Stimulated activated CD8-positive, alpha-beta memory T cell treated with anti-CD3 and anti-CD28 coated beads, Interleukin-4, amount 100 ng/mL, for 4 hours (primary cell): ENCODE data around the gene TIFAB.

Experiments used
- DNase-seq, 2 donors: peaks; one replicate each; pipeline ENCODE4 v3.0.0-alpha.2; 2020; ENCODE audit warnings: low read depth in 2 of 2, low spot score in 1 of 2

TIFAB gene

DNA sequence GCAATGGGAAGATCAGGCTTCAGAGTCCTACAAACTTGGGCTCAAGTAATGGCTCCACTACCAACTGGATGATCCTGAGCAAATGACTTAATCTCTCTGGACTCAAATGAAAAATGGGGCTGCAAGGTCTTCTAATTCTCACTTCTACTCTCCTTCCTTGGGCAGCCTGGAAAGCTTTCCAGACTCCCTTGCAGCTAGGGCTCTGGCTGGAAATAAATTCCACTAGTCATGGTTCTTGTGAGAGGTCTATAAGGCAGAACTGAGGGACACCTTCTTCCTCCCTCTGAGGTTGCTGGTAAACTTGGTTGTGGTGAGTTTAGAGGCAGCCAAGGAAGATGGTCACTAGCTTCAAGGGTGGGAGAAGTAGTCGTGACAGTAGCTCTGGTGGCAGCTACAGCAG is 23.6 kb downstream of the TIFAB start:
- DNase-seq: no peak

GRCh38 chr5:135426102-135427082 is 25.8 kb downstream of the TIFAB start:
- no peak for DNase-seq

GRCh38 chr5:135425641-135426040 is 26.5 kb downstream of the TIFAB start:
- no peak for DNase-seq

- DNase-seq: no peak
Observed at GRCh38 chr5:135423846-135424168, 28.3 kb downstream of the TIFAB start.

DNA sequence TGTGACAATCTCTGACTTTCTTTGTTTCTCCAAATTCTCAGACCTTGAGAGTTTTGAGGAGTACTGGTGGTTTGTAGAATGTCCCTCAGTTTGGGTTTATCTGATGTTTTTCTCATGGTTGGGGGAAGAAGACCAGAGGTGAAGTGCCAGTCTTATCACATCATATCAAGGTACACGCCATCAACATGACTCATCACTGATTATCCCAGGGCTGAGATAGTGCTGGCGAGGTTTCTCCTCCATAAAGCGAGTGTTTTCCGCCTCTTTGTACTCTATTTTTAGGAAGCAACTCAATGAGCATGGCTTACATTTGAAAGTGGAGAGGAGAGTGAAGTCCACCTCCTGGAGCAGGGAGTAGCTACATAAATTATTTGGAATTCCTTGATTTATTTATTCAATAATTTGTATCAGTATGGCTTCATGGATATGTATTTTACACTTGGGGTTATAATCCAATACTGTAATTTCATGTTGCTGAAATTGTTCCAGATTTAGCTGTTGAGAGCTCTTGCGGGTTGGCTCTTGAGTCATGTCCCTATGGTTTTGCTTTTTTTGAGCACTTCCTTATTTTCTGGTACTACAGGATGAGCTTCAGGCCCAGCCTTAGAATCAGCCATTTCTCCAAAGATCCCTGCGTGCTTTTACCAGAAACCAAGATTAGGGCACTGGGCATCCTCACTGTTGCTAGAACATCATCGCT is 28.9 kb downstream of the TIFAB start:
- no peak for DNase-seq

GRCh38 chr5:135422419-135422818 is 29.7 kb downstream of the TIFAB start:
- no peak for DNase-seq

GRCh38 chr5:135417083-135417482 is 35.1 kb downstream of the TIFAB start:
- DNase-seq: no peak

DNA sequence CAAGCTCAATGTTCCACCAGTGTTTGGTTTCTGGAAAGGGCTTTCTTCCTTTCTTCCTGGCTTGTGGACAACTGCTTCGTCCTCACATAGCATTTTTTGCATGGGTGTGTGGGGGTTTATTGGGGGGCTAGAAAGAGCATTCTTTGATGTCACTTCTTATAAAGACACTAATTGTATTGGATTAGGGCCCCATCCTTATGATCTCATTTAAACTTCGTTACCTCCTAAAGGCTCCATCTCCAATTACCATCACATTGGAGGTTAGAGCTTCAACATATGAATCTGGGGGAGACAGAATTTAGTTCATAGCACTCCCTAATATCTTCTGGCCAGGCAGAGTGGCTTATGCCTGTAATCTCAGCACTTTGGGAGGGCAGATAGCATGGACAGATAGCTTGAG is 47.1 kb downstream of the TIFAB start:
- no peak for DNase-seq

DNA sequence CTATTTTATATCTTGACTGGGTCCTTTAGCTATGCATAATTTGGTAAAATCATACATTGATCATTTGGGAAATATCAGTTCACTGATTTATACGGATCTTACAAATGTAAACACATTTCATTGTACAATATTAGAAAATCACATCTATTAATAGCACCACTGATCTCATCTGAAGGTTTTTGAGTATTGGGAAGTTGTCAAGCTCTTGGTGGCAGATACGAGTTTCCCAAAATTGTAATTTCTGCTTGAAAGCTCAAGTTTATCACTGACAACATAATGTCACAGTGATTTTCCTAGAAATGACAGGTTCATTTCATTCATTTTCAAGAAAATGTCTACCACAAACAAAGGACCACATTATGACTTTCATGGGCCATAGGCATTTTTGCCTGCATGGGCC is 50.1 kb downstream of the TIFAB start:
- no peak for DNase-seq

- DNase-seq: no peak
Observed at GRCh38 chr5:135400866-135401265, 51.3 kb downstream of the TIFAB start.

DNA sequence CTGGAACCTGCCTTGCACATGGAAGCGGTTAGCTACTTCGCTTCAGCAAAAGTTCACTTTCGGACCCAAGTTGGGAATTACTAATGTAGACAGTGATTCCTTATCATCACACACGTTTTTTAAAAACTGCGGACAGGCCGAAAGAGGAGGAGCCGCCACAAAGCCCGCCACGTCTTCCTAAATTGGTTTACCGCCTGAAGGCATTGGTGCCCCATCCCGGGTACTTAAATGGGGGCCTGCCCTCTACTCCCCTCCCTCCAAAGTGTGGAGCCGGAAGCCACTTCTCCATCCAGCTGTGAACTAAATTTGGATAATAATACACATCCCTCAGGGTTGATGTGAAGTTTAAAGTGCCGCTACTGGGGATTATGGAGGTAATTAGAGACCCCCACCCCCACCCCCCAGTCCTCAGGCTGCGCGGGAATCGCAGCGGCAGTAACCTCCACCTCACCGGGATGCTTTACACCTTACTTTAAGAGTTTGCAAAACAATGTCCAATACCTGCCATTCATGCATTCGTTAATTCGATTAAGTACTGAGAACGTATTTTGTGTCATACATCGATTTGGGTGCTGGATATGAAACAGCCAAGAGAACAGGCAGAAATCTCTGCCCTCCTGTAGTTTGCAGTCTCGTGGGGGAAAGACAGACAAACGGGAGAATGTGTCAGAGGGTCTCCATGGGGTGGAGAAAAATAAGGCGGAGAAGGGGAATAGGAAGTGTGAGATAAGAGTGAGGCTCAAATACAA is 52.2 kb downstream of the TIFAB start:
- DNase-seq: no peak

DNA sequence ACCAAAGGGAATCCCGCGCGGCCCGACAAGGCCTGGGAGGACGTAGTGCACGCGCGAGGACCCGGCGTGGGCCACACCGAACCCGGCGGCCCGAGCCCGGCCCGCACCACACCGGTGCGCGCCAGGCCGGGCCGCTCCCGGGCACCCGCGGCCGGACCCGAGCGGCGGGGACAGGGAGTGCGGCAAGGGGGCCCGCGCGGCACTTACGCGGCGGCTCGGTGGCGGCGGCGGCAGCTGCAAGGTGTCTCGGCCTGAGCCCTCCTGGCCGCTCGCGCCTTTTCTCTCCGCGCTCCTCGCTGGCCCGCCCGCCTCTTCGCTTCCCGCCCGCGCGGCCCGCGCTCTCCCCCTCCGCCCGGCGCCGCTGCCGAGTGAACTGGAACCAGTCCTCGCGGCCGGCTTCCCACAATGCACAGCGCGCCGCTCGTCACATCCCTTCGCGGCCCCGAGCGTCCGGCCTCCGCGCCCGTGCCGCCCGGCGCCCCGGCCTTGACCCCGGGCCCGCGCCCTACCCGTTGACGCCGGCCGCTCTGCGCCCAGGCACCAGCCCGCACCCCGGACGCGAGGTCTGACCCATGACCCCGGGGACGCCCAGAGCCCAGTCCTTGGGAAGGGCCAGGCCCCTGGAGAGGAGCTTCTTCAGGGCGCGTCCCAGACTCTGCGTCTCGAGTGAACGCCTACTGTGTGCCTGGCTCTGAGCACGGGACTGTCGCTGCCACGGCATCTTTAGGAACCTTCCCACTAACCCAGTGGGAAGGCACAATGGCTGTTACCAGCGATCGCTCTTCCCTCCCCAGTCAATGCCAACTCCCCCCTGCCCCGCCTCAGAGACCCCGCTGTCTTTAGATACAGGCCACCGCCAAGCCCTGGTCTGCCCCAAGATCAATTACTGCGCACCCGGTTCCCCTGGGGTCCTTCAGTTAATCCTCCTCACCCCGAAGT is 53.0 kb downstream of the TIFAB start, which contains the start of gene MACROH2A1:
TSS of gene MACROH2A1 (minus strand) at position 377 of the 939 bp plus-strand sequence. CDS start 10,138 bp downstream, outside the sequence.
- DNase-seq: peak; percentile 58 to 66

- DNase-seq: no peak
Observed at GRCh38 chr5:135398160-135398854, 53.8 kb downstream of the TIFAB start.
